H1 (cell line): ENCODE measurements around the gene BACE2. TPM values are rescaled to one million over a fixed set of nuclear protein-coding genes. Genes with fewer than 3 reads are reported as not detected.

ENCODE experiments used
- CTCF ChIA-PET: fragments of 300-600 bp; sonication (Branson Sonifier 250); formaldehyde crosslinking; loops from one replicate; lab custom pipeline; 2021; ENCODE audit not compliant: partially characterized antibody; lab: Charles Lee
- POLR2A ChIA-PET: fragments of 300-600 bp; sonication (Branson Sonifier 250); formaldehyde crosslinking; loops from one replicate; lab custom pipeline; 2021; ENCODE audit warnings: inconsistent platforms; ENCODE audit not compliant: partially characterized antibody; lab: Charles Lee
- DNase-seq, 2 experiments: peaks; one replicate each; pipeline versions ENCODE4 v3.0.0 to v3.0.0-alpha.2; 2010 to 2022; ENCODE audit warnings: low spot score in 2 of 2, low read depth in 1 of 2, mixed read lengths in 1 of 2
- FAIRE-seq: peaks from 2 replicates; lab custom pipeline; 2011; peaks lifted over from hg19 to GRCh38; lab: Jason Lieb, UNC
- H2AFZ ChIP-seq: 2 replicates; pipeline ENCODE4 v1.8.1; 2012; ENCODE audit warnings: low read length, inconsistent platforms
- H2AK5ac ChIP-seq: 2 replicates; pipeline ENCODE4 v1.6.1; 2013; ENCODE audit warnings: low read depth, low read length
- H2BK120ac ChIP-seq: replicated peaks from 2 replicates; pipeline ENCODE3; 2013; ENCODE audit warnings: low read depth, low read length, inconsistent platforms
- H2BK12ac ChIP-seq: 2 replicates; pipeline ENCODE4 v1.6.1; 2013; ENCODE audit warnings: low read depth, low read length
- H2BK15ac ChIP-seq: 2 replicates; pipeline ENCODE4 v1.6.1; 2013; ENCODE audit warnings: low read length
- H2BK20ac ChIP-seq: 2 replicates; pipeline ENCODE4 v1.6.1; 2013; ENCODE audit warnings: low read length
- H2BK5ac ChIP-seq: 2 replicates; pipeline ENCODE4 v1.6.1; 2013; ENCODE audit warnings: low read depth, low read length
- H3K14ac ChIP-seq: 2 replicates; pipeline ENCODE4 v1.6.1; 2013; ENCODE audit warnings: inconsistent platforms; ENCODE audit not compliant: insufficient read length
- H3K18ac ChIP-seq: 2 replicates; pipeline ENCODE4 v1.6.1; 2013; ENCODE audit warnings: low read length; ENCODE audit errors: extremely low read depth
- H3K23ac ChIP-seq: 2 replicates; pipeline ENCODE4 v1.6.1; 2013; ENCODE audit warnings: inconsistent platforms; ENCODE audit not compliant: insufficient read length
- H3K23me2 ChIP-seq: 2 replicates; pipeline ENCODE4 v1.6.1; 2013; ENCODE audit warnings: low read depth, low read length
- H3K27ac ChIP-seq: 2 replicates; pipeline ENCODE4 v1.6.1; 2011; ENCODE audit warnings: low read depth, low read length, inconsistent platforms
- H3K27me3 ChIP-seq, 4 experiments: replicated peaks in 1 of 4; 1 replicate in 1 of 4; 2 replicates in 3 of 4; pipeline versions ENCODE4 v1.6.1 to v1.8.1; 2011 to 2013; ENCODE audit warnings: low read length in 3 of 4, mild to moderate bottlenecking in 3 of 4, inconsistent platforms in 2 of 4, mixed read lengths in 2 of 4, moderate library complexity in 1 of 4; ENCODE audit not compliant: control insufficient read depth in 3 of 4, insufficient read depth in 3 of 4; ENCODE audit errors: extremely low read depth in 1 of 4
- H3K36me3 ChIP-seq, 4 experiments: 2 replicates each; pipeline versions ENCODE4 v1.6.1 to v1.8.1; 2011 to 2013; ENCODE audit warnings: mild to moderate bottlenecking in 4 of 4, low read length in 3 of 4, moderate library complexity in 2 of 4, control low read depth in 1 of 4, inconsistent platforms in 1 of 4; ENCODE audit not compliant: insufficient read depth in 4 of 4, control insufficient read depth in 2 of 4
- H3K4ac ChIP-seq: replicated peaks from 2 replicates; pipeline ENCODE3; 2013; ENCODE audit warnings: low read length, low read depth, mixed read lengths, inconsistent platforms; ENCODE audit not compliant: insufficient read length
- H3K4me1 ChIP-seq, 4 experiments: replicated peaks in 1 of 4; 1 replicate in 1 of 4; 2 replicates in 3 of 4; pipeline versions ENCODE4 v1.6.1 to v1.8.1; 2011 to 2013; ENCODE audit warnings: low read length in 3 of 4, inconsistent platforms in 2 of 4, mixed read lengths in 1 of 4; ENCODE audit not compliant: insufficient read depth in 4 of 4, control insufficient read depth in 3 of 4
- H3K4me2 ChIP-seq, 2 experiments: 2 replicates each; pipeline versions ENCODE4 v1.6.1 to v1.8.1; 2011 to 2013; ENCODE audit warnings: low read depth in 2 of 2, low read length in 2 of 2, control low read depth in 1 of 2, inconsistent platforms in 1 of 2, mild to moderate bottlenecking in 1 of 2; ENCODE audit not compliant: insufficient read depth in 1 of 2
- H3K4me3 ChIP-seq, 4 experiments: fragments of 200-600, 300-600 bp in 1 of 4; sonication (generic), shearing (Covaris generic), sonication (Bioruptor Twin) in 1 of 4; 2 replicates each; pipeline versions ENCODE4 v1.5.1 to v1.8.1; 2011 to 2016; ENCODE audit warnings: low read length in 4 of 4, low read depth in 3 of 4, control low read depth in 2 of 4, inconsistent platforms in 2 of 4, mild to moderate bottlenecking in 2 of 4, mixed read lengths in 1 of 4, moderate library complexity in 1 of 4; ENCODE audit not compliant: insufficient read depth in 2 of 4; ENCODE audit errors: extremely low read depth in 1 of 4
- H3K56ac ChIP-seq: replicated peaks from 2 replicates; pipeline ENCODE3; 2013; ENCODE audit warnings: low read depth, mild to moderate bottlenecking, mixed read lengths, low read length, inconsistent platforms; ENCODE audit not compliant: insufficient read length
- H3K79me1 ChIP-seq: 2 replicates; pipeline ENCODE4 v1.6.1; 2013; ENCODE audit warnings: low read depth, low read length, control low read depth
- H3K79me2 ChIP-seq, 2 experiments: 2 replicates each; pipeline versions ENCODE4 v1.6.1 to v1.8.1; 2012 to 2013; ENCODE audit warnings: low read length in 2 of 2, mild to moderate bottlenecking in 2 of 2, inconsistent platforms in 1 of 2; ENCODE audit not compliant: insufficient read depth in 2 of 2, control insufficient read depth in 1 of 2
- H3K9ac ChIP-seq, 4 experiments: replicated peaks in 1 of 4; 1 replicate in 1 of 4; 2 replicates in 3 of 4; pipeline versions ENCODE4 v1.6.1 to v1.8.1; 2011 to 2013; ENCODE audit warnings: low read depth in 3 of 4, low read length in 3 of 4, control low read depth in 2 of 4, mild to moderate bottlenecking in 2 of 4, moderate library complexity in 2 of 4, inconsistent platforms in 1 of 4; ENCODE audit errors: extremely low read depth in 1 of 4
- H3K9me3 ChIP-seq, 2 experiments: 2 replicates each; pipeline versions ENCODE4 v1.6.1 to v1.8.1; 2012 to 2013; ENCODE audit warnings: mild to moderate bottlenecking in 2 of 2, moderate library complexity in 2 of 2, control low read depth in 1 of 2, inconsistent platforms in 1 of 2, low read depth in 1 of 2, low read length in 1 of 2, mixed read lengths in 1 of 2; ENCODE audit not compliant: insufficient read depth in 2 of 2
- H4K20me1 ChIP-seq, 2 experiments: replicated peaks in 1 of 2; 2 replicates each; pipeline versions ENCODE3 to v1.8.1; 2011 to 2013; ENCODE audit warnings: inconsistent platforms in 2 of 2, low read length in 2 of 2, mild to moderate bottlenecking in 1 of 2; ENCODE audit not compliant: insufficient read depth in 2 of 2, control insufficient read depth in 1 of 2
- H4K5ac ChIP-seq: 2 replicates; pipeline ENCODE4 v1.6.1; 2013; ENCODE audit warnings: low read length, low read depth, mixed read lengths, inconsistent platforms; ENCODE audit not compliant: insufficient read length
- H4K8ac ChIP-seq: 2 replicates; pipeline ENCODE4 v1.8.0; 2013; ENCODE audit warnings: mild to moderate bottlenecking, moderate library complexity, low read length, inconsistent platforms; ENCODE audit not compliant: insufficient read depth; ENCODE audit errors: extremely low read depth
- H4K91ac ChIP-seq: replicated peaks from 2 replicates; pipeline ENCODE3; 2013; ENCODE audit warnings: low read length, mixed read lengths, inconsistent platforms; ENCODE audit not compliant: insufficient read length
- ASH2L ChIP-seq: fragments of 200-600, 300-600 bp; sonication (generic); IDR thresholded peaks from one replicate; pipeline ENCODE4 v1.7.1; 2017; ENCODE audit warnings: low read length
- CBX5 ChIP-seq: fragments of 300-800, 300-1000 bp; sonication (generic); IDR thresholded peaks from 2 replicates; pipeline ENCODE4 v1.7.1; 2016; ENCODE audit warnings: antibody characterized with exemption, low read length, low read depth
- GABPA ChIP-seq: IDR thresholded peaks from 2 replicates; pipeline ENCODE4 v1.6.1; 2011; ENCODE audit warnings: mild to moderate bottlenecking, low read length, moderate library complexity, borderline replicate concordance; ENCODE audit not compliant: insufficient read depth
- HDAC2 ChIP-seq, 2 experiments: fragments of 300-600 bp in 1 of 2; sonication (generic) in 1 of 2; IDR thresholded peaks; 2 replicates each; pipeline ENCODE4 v1.6.1; 2011 to 2012; ENCODE audit warnings: low read depth in 2 of 2, low read length in 2 of 2, mild to moderate bottlenecking in 2 of 2, moderate library complexity in 2 of 2, borderline replicate concordance in 1 of 2, inconsistent platforms in 1 of 2
- JUND ChIP-seq: IDR thresholded peaks from 2 replicates; pipeline ENCODE4 v1.6.1; 2011; ENCODE audit warnings: mild to moderate bottlenecking, improper control_type of control experiment, low read length
- SIX5 ChIP-seq: IDR thresholded peaks from 2 replicates; pipeline ENCODE4 v1.6.1; 2011; ENCODE audit warnings: mild to moderate bottlenecking, low read depth, low read length
- SP2 ChIP-seq: IDR thresholded peaks from 2 replicates; pipeline ENCODE4 v1.6.1; 2012; ENCODE audit warnings: mild to moderate bottlenecking, low read length, inconsistent platforms
- TEAD4 ChIP-seq: IDR thresholded peaks from 2 replicates; pipeline ENCODE4 v1.6.1; 2012; ENCODE audit warnings: low read depth, low read length, inconsistent platforms, mixed read lengths
- YY1 ChIP-seq: IDR thresholded peaks from 2 replicates; pipeline ENCODE4 v1.6.1; 2011; ENCODE audit warnings: low read depth, mild to moderate bottlenecking, low read length
- WGBS, 2 experiments: shearing (Covaris generic) in 1 of 2; methylation state at CpG; one replicate each; pipeline versions ENCODE4 v1.1.6 to v1.1.7; 2013 to 2015; ENCODE audit warnings: low lambda C conversion rate in 2 of 2, mixed read lengths in 2 of 2, inconsistent platforms in 1 of 2, low coverage in 1 of 2, missing lambda C conversion rate in 1 of 2; ENCODE audit not compliant: insufficient replicate concordance in 2 of 2, insufficient coverage in 1 of 2, insufficient read length in 1 of 2; ENCODE audit errors: extremely low coverage in 1 of 2, missing lambda C conversion rate in 1 of 2; 5-methylcytosine and 5-hydroxymethylcytosine counted together
- polyA plus RNA-seq, 7 experiments: library from polyadenylated mRNA; depleted of rRNA in 3 of 7; stranded (reverse) in 5 of 7; unstranded in 2 of 7; fragments of >200 nt in 5 of 7; fragments of 200-250 nt in 2 of 7; gene quantifications; 1 replicate in 5 of 7; 2 replicates in 1 of 7; 4 replicates in 1 of 7; pipeline versions ENCODE4 v1.2.1 to v1.2.3, GENCODE V29; 2011 to 2013; ENCODE audit warnings: missing spikeins in 2 of 7, mixed read lengths in 2 of 7
- total RNA-seq: library from RNA; stranded (reverse); fragmentation: NEBNext Ultra II Directional; extraction: Animal tissue kit (Norgen Biotek cat#: 25700); gene quantifications from 2 replicates; pipeline ENCODE4 v1.2.1, GENCODE V29; 2021

BACE2 gene
- total and polyA plus RNA-seq, 2 of the 8 experiments (the other 6 are each of a cell fraction or from before 2014, with no cell fraction given): 8.1 to 10.9 TPM

- 82% methylated on average over 6 of the region's 6 CpGs; no CpG with 5 or more reads in 1 of the 2 experiments for WGBS, 2 experiments
- Histone ChIP-seq H2BK12ac (no peak overlapping the region), H3K4me1 (peaks cover 0 to 2% (median 0%) of the 10 kb centered on the region in 4 experiments; a peak in 1 of 7 replicates), H4K8ac (no peak overlapping the region), H2AK5ac (no peak overlapping the region), H2AFZ (no peak overlapping the region), H3K4me2 (no peak overlapping the region), H2BK20ac (no peak overlapping the region), H4K20me1 (peaks cover 0 to 2% of the 10 kb centered on the region in 2 experiments), H3K9ac (no peak overlapping the region), H3K14ac (no peak overlapping the region), H3K4ac (no peak overlapping the region), H2BK5ac (no peak overlapping the region), H3K36me3 (no peaks in the 10 kb centered on the region; a peak in 1 of 8 replicates), H3K79me2 (no peaks in the 10 kb centered on the region), H3K4me3 (no peak overlapping the region), H3K23ac (no peak overlapping the region), H3K9me3 (peaks cover 0 to 6% of the 10 kb centered on the region in 2 experiments; a peak in 1 of 4 replicates), H2BK15ac (no peak overlapping the region), H3K27me3 (no peaks in the 10 kb centered on the region; a peak in 1 of 7 replicates), H3K23me2 (peaks cover 2% of the 10 kb centered on the region; the same call in 1 of the 2 replicates), H2BK120ac (no peak overlapping the region), H3K56ac (no peak overlapping the region), H4K5ac (no peak overlapping the region), H3K27ac (no peak overlapping the region), H3K18ac (no peak overlapping the region), H3K79me1 (no peaks in the 10 kb centered on the region), H4K91ac (no peak overlapping the region)
- DNase-seq (no peak), FAIRE-seq (no peak)
- ChIA-PET POLR2A (no interaction called here), CTCF (interaction anchor here (1.2 to 9.0 kb wide), 2 partner anchors 15 to 28 kb away, joined by 5 to 98 read pairs; no protein-coding TSS in a partner anchor)
- no peak for TF ChIP-seq JUND
- TF ChIP-seq CBX5: no peak
- no peak for TF ChIP-seq SP2
- TF ChIP-seq HDAC2 (IDR thresholded peaks at IDR 0.05; ENCODE audit: borderline replicate concordance in 1 of 2, low read depth in 2 of 2, low read length in 2 of 2): no peak
- TF ChIP-seq TEAD4: no peak
- no peak for TF ChIP-seq GABPA
- TF ChIP-seq SIX5: no peak
- TF ChIP-seq YY1: no peak
- TF ChIP-seq ASH2L: no peak
These were observed 29.2 kb upstream of the BACE2 start for GRCh38 chr21:41138711-41139110.
